Measurements from ENCODE around the gene FKBP4. TPM values are rescaled to one million over a fixed set of nuclear protein-coding genes. Genes with fewer than 3 reads are reported as not detected.
A peak's percentile ranks its signal among the peaks of the same experiment; 100 is the strongest.

Gene FKBP4
- total RNA-seq, 2 donors from 2014 or later: 139 to 253 TPM

GRCh38 chr12:2779281-2779680, 15.5 kb upstream of the FKBP4 start:
- Histone ChIP-seq H3K9me3 (ENCODE audit: control insufficient read depth, low read length) (no peaks in the 10 kb centered on the region), H3K9ac (ENCODE audit: extremely low read depth, low read length, poor library complexity, severe bottlenecking) (no peak overlapping the region), H3K27ac (ENCODE audit: low read depth, low read length) (no peak overlapping the region), H3K36me3 (ENCODE audit: control insufficient read depth, insufficient read depth, low read length) (no peaks in the 10 kb centered on the region), H3K27me3 (ENCODE audit: control insufficient read depth, insufficient read depth, low read length, poor library complexity, severe bottlenecking) (peaks cover 23% of the 10 kb centered on the region), H3K4me1 (ENCODE audit: control insufficient read depth, insufficient read depth, low read length) (no peaks in the 10 kb centered on the region), H3K4me3 (ENCODE audit: low read length) (no peak overlapping the region)
- no peaks in the 10 kb centered on the region for H3K36me3 Mint-ChIP-seq (ENCODE audit: low read depth)
- no peak overlapping the region for H3K27ac Mint-ChIP-seq
- no peaks in the 10 kb centered on the region for H3K9me3 Mint-ChIP-seq
- no peak for DNase-seq
- H3K27me3 Mint-ChIP-seq (ENCODE audit: insufficient read depth): peaks cover 19% of the 10 kb centered on the region
- 68 to 78% methylated on average over 1 to 4 of the region's 4 CpGs for WGBS, 2 experiments (ENCODE audit: insufficient coverage in 1 of 2, insufficient read length in 1 of 2)
- H3K4me3 Mint-ChIP-seq: no peak overlapping the region
- TF ChIP-seq CTCF (conservative IDR thresholded peaks at IDR 0.05): no peak
- peaks cover 23% of the 10 kb centered on the region for H3K4me1 Mint-ChIP-seq

- no peak overlapping the region for H3K27ac Mint-ChIP-seq
- peaks cover 13% of the 10 kb centered on the region for H3K4me1 ChIP-seq (ENCODE audit: control insufficient read depth, insufficient read depth, low read length)
- no peaks in the 10 kb centered on the region for H3K9me3 ChIP-seq (ENCODE audit: control insufficient read depth, low read length)
- WGBS, 2 experiments (ENCODE audit: insufficient coverage in 1 of 2, insufficient read length in 1 of 2): 23 to 25% methylated on average over 4 to 24 of the region's 25 CpGs
- no peak overlapping the region for H3K27ac ChIP-seq (ENCODE audit: low read depth, low read length)
- H3K36me3 ChIP-seq (ENCODE audit: control insufficient read depth, insufficient read depth, low read length): no peaks in the 10 kb centered on the region
- no peak overlapping the region for H3K4me3 ChIP-seq (ENCODE audit: low read length)
- peaks cover 41% of the 10 kb centered on the region for H3K27me3 Mint-ChIP-seq (ENCODE audit: insufficient read depth)
- no peaks in the 10 kb centered on the region for H3K9me3 Mint-ChIP-seq
- H3K36me3 Mint-ChIP-seq (ENCODE audit: low read depth): no peaks in the 10 kb centered on the region
- no peak overlapping the region for H3K9ac ChIP-seq (ENCODE audit: extremely low read depth, low read length, poor library complexity, severe bottlenecking)
- H3K4me1 Mint-ChIP-seq: peaks cover 22% of the 10 kb centered on the region
- TF ChIP-seq CTCF (conservative IDR thresholded peaks at IDR 0.05): peak; percentile 100
- H3K27me3 ChIP-seq (ENCODE audit: control insufficient read depth, insufficient read depth, low read length, poor library complexity, severe bottlenecking): peaks cover 47% of the 10 kb centered on the region
- H3K4me3 Mint-ChIP-seq: no peak overlapping the region
- peak; percentile 93 for DNase-seq
These were observed 10.7 kb upstream of the FKBP4 start for GRCh38 chr12:2783936-2784600.

GRCh38 chr12:2785017-2785416, 9.8 kb upstream of the FKBP4 start:
- H3K27me3 Mint-ChIP-seq (ENCODE audit: insufficient read depth): peaks cover 45% of the 10 kb centered on the region
- peaks cover 18% of the 10 kb centered on the region for H3K4me1 Mint-ChIP-seq
- Histone ChIP-seq H3K4me1 (ENCODE audit: control insufficient read depth, insufficient read depth, low read length) (peaks cover 13% of the 10 kb centered on the region), H3K27ac (ENCODE audit: low read depth, low read length) (no peak overlapping the region), H3K27me3 (ENCODE audit: control insufficient read depth, insufficient read depth, low read length, poor library complexity, severe bottlenecking) (peaks cover 50% of the 10 kb centered on the region), H3K36me3 (ENCODE audit: control insufficient read depth, insufficient read depth, low read length) (no peaks in the 10 kb centered on the region), H3K9me3 (ENCODE audit: control insufficient read depth, low read length) (no peaks in the 10 kb centered on the region), H3K9ac (ENCODE audit: extremely low read depth, low read length, poor library complexity, severe bottlenecking) (no peak overlapping the region), H3K4me3 (ENCODE audit: low read length) (peak overlapping the region; percentile 54)
- H3K4me3 Mint-ChIP-seq: no peak overlapping the region
- no peak for TF ChIP-seq CTCF (conservative IDR thresholded peaks at IDR 0.05)
- H3K9me3 Mint-ChIP-seq: no peaks in the 10 kb centered on the region
- no peak for DNase-seq
- 57% methylated on average over 5 of the region's 5 CpGs for WGBS, 2 experiments (ENCODE audit: insufficient coverage in 1 of 2, insufficient read length in 1 of 2)
- no peaks in the 10 kb centered on the region for H3K36me3 Mint-ChIP-seq (ENCODE audit: low read depth)
- H3K27ac Mint-ChIP-seq: no peak overlapping the region

Data from endodermal cell (in vitro differentiated cells).